GM19395 (cell line): ENCODE measurements around the gene STON2.

Source experiments
- ATAC-seq: cut with Tn5 transposase; IDR thresholded peaks from one replicate; pipeline ENCODE4 v1.9.1; 2021; ENCODE audit warnings: mild to moderate bottlenecking, moderate library complexity; ENCODE audit not compliant: unreplicated experiment

STON2 gene

GRCh38 chr14:81305743-81306142, 94.4 kb downstream of the STON2 start:
- peak; percentile 27 for ATAC-seq

- no peak for ATAC-seq
These were observed 95.1 kb downstream of the STON2 start for GRCh38 chr14:81305065-81305464.

GRCh38 chr14:81303258-81303935, 96.7 kb downstream of the STON2 start:
- ATAC-seq, result peak; percentile 93

- no peak for ATAC-seq
These were observed 97.5 kb downstream of the STON2 start for GRCh38 chr14:81302638-81303037.

- ATAC-seq, result no peak
These were observed 98.3 kb downstream of the STON2 start for GRCh38 chr14:81301813-81302212.

- ATAC-seq, result no peak
These were observed 98.8 kb downstream of the STON2 start for GRCh38 chr14:81301371-81301770.

- no peak for ATAC-seq
These were observed 101.2 kb downstream of the STON2 start for GRCh38 chr14:81298911-81299310.

GRCh38 chr14:81298122-81298521, 102.0 kb downstream of the STON2 start:
- ATAC-seq, result no peak

- no peak for ATAC-seq
These were observed 103.9 kb downstream of the STON2 start for GRCh38 chr14:81295958-81296923.

GRCh38 chr14:81289516-81289915, 110.6 kb downstream of the STON2 start:
- no peak for ATAC-seq

GRCh38 chr14:81286574-81287370, 113.4 kb downstream of the STON2 start:
- ATAC-seq, result peak; percentile 55

GRCh38 chr14:81285245-81285644, 114.9 kb downstream of the STON2 start:
- ATAC-seq, result no peak

GRCh38 chr14:81281332-81281731, 118.8 kb downstream of the STON2 start:
- no peak for ATAC-seq

GRCh38 chr14:81280136-81280791, 119.9 kb downstream of the STON2 start:
- no peak for ATAC-seq

GRCh38 chr14:81277096-81277495, 123.0 kb downstream of the STON2 start:
- no peak for ATAC-seq

- ATAC-seq, result peak; percentile 73
These were observed 123.8 kb downstream of the STON2 start for GRCh38 chr14:81276073-81277069.

- ATAC-seq, result no peak
These were observed 124.6 kb downstream of the STON2 start for GRCh38 chr14:81275305-81276072.

GRCh38 chr14:81273961-81274575, 126.1 kb downstream of the STON2 start:
- ATAC-seq, result no peak
